ENCODE results near the gene TMEM131L. TPM values are rescaled to one million over a fixed set of nuclear protein-coding genes. Genes with fewer than 3 reads are reported as not detected.

The TMEM131L gene
- total RNA-seq, 3 donors from 2014 or later, result 37.7 to 44.0 (median 41.7) TPM

DNA sequence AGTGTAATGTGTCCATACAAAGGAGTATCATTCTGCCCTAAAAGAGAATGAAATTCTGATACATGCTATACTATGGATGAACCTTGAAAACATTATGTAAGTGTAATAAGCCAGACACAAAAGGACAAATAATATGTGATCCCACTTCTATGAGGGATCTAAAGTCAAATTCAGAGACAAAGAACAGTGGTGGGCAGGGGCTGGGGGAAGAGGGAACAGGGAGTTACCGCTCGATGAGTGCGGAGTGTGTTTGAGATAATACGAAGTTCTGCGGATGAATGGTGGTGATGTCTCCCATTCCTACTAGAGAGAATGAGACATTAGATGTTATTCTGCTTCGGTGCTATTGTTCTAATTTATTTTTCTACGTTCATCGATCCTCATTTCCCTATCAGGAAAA, 171.9 kb downstream of the TMEM131L start:
- Mint-ChIP-seq H3K4me1 (ENCODE audit: low read depth) (peaks cover 6% of the 10 kb centered on the region), H3K9me3 (no peaks in the 10 kb centered on the region), H3K36me3 (ENCODE audit: insufficient read depth) (peaks cover 39% of the 10 kb centered on the region), H3K4me3 (no peak overlapping the region), H3K27me3 (ENCODE audit: low read depth) (no peaks in the 10 kb centered on the region)
- DNase-seq (no peak), ATAC-seq (no peak)

- peaks cover 8% of the 10 kb centered on the region for H3K4me1 Mint-ChIP-seq (ENCODE audit: low read depth)
- H3K4me3 Mint-ChIP-seq, result no peak overlapping the region
- H3K27me3 Mint-ChIP-seq (ENCODE audit: low read depth), result no peaks in the 10 kb centered on the region
- H3K36me3 Mint-ChIP-seq (ENCODE audit: insufficient read depth), result peaks cover 36% of the 10 kb centered on the region
- ATAC-seq (no peak), DNase-seq (no peak)
- no peaks in the 10 kb centered on the region for H3K9me3 Mint-ChIP-seq
Observed at GRCh38 chr4:153638999-153639398, 172.8 kb downstream of the TMEM131L start.

GRCh38 chr4:153639833-153640802, 174.0 kb downstream of the TMEM131L start:
- DNase-seq (no peak), ATAC-seq (no peak)
- Mint-ChIP-seq H3K4me1 (ENCODE audit: low read depth) (peaks cover 8% of the 10 kb centered on the region), H3K9me3 (peaks cover under 1% of the 10 kb centered on the region), H3K4me3 (no peak overlapping the region), H3K27me3 (ENCODE audit: low read depth) (no peaks in the 10 kb centered on the region), H3K36me3 (ENCODE audit: insufficient read depth) (peaks cover 28% of the 10 kb centered on the region)

- Mint-ChIP-seq H3K36me3 (ENCODE audit: insufficient read depth) (peaks cover 13% of the 10 kb centered on the region), H3K4me1 (ENCODE audit: low read depth) (peaks cover 8% of the 10 kb centered on the region), H3K27me3 (ENCODE audit: low read depth) (no peaks in the 10 kb centered on the region), H3K9me3 (peaks cover 3% of the 10 kb centered on the region), H3K4me3 (no peak overlapping the region)
- DNase-seq (no peak), ATAC-seq (peak; percentile 29 to 39)
Observed at GRCh38 chr4:153641532-153641931, 175.4 kb downstream of the TMEM131L start.

DNA sequence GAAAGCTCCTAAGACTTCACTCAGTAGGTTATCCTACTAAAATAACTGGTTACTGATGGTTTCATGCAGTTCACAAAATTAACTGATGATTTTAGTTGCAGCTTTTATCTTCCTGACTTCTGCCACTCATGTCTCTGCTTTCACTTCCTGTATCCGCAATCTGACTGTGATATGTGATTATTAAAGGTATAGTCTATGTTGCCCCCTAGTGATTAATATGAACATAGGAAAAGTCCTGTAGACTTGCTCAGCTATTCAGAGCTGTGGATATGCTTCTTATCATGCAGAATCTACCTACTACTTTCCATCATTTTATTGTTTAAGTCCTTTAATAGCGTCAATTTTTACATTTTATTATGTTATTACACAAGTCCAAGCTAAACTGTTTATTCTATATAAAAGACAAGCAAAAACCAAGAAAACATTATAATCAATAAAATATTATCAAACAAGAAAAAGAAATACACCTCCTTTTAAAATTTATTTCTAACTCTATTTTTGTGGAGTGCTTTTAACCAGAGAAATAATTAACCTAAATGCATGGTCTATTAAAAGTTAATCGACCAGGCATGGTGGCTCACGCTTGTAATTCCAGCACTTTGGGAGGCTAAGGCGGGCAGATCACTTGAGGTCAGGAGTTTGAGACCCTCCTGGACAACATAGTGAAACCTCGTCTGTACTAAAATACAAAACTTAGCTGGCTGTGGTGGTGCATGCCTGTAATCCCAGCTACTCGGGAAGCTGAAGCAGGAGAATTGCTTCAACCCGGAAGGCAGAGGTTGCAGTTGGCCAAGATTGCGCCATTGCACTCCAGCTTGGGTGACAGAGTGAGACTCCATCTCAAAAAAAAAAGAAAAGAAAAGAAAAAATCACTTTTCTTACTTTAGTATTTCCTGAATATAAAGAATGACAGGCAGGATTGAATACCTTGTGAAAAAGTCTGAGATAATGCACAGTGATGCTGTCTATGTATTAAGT, 177.5 kb downstream of the TMEM131L start:
- ATAC-seq, result peak; percentile 80 to 85
- no peak for DNase-seq
- H3K9me3 Mint-ChIP-seq, result peaks cover 3% of the 10 kb centered on the region
- peaks cover 13% of the 10 kb centered on the region for H3K4me1 Mint-ChIP-seq (ENCODE audit: low read depth)
- H3K4me3 Mint-ChIP-seq, result no peak overlapping the region
- peaks cover 1% of the 10 kb centered on the region for H3K36me3 Mint-ChIP-seq (ENCODE audit: insufficient read depth)
- no peaks in the 10 kb centered on the region for H3K27me3 Mint-ChIP-seq (ENCODE audit: low read depth)

DNA sequence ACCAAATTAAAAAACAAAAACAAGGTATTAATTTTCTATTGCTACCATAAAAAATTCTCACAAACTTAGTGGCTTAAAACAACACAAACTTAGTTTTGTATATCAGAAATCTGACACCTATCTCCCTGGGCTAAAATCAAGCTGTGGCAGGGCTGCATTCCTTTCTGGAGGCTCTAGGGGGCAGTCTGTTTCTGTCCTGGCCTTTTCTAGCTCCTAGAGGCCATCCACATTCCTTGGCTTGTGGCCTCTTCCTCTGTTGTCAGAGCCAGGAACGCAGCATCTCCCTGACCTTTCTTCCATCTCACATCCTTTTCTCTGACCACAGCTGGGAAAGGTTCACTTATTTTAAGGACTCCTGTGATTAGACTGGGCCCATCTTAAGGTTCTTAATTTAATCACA, 179.0 kb downstream of the TMEM131L start:
- Mint-ChIP-seq H3K4me1 (ENCODE audit: low read depth) (peaks cover 15% of the 10 kb centered on the region), H3K36me3 (ENCODE audit: insufficient read depth) (no peaks in the 10 kb centered on the region), H3K27me3 (ENCODE audit: low read depth) (no peaks in the 10 kb centered on the region), H3K9me3 (peaks cover 3% of the 10 kb centered on the region), H3K4me3 (no peak overlapping the region)
- ATAC-seq (no peak), DNase-seq (no peak)

- no peak for ATAC-seq
- peaks cover 3% of the 10 kb centered on the region for H3K9me3 Mint-ChIP-seq
- H3K4me1 Mint-ChIP-seq (ENCODE audit: low read depth), result peaks cover 21% of the 10 kb centered on the region
- no peak overlapping the region for H3K4me3 Mint-ChIP-seq
- no peaks in the 10 kb centered on the region for H3K36me3 Mint-ChIP-seq (ENCODE audit: insufficient read depth)
- DNase-seq, result no peak
- no peaks in the 10 kb centered on the region for H3K27me3 Mint-ChIP-seq (ENCODE audit: low read depth)
Observed at GRCh38 chr4:153646261-153646660, 180.1 kb downstream of the TMEM131L start.

GRCh38 chr4:153646978-153647377, 180.8 kb downstream of the TMEM131L start:
- ATAC-seq, result no peak

GRCh38 chr4:153647975-153648374, 181.8 kb downstream of the TMEM131L start:
- no peak for DNase-seq
- H3K4me3 Mint-ChIP-seq, result no peak overlapping the region
- no peaks in the 10 kb centered on the region for H3K27me3 Mint-ChIP-seq (ENCODE audit: low read depth)
- peaks cover 30% of the 10 kb centered on the region for H3K4me1 Mint-ChIP-seq (ENCODE audit: low read depth)
- no peaks in the 10 kb centered on the region for H3K36me3 Mint-ChIP-seq (ENCODE audit: insufficient read depth)
- no peak for ATAC-seq
- H3K9me3 Mint-ChIP-seq, result peaks cover 3% of the 10 kb centered on the region

More at GRCh38 chr4:153646978-153647377, 180.8 kb downstream of the TMEM131L start:
- Mint-ChIP-seq H3K27me3 (ENCODE audit: low read depth) (no peaks in the 10 kb centered on the region), H3K4me3 (no peak overlapping the region), H3K9me3 (peaks cover 3% of the 10 kb centered on the region), H3K4me1 (ENCODE audit: low read depth) (peaks cover 25% of the 10 kb centered on the region), H3K36me3 (ENCODE audit: insufficient read depth) (no peaks in the 10 kb centered on the region)
- DNase-seq, result no peak

GRCh38 chr4:153649572-153649991, 183.4 kb downstream of the TMEM131L start:
- H3K4me1 Mint-ChIP-seq (ENCODE audit: low read depth), result peaks cover 28% of the 10 kb centered on the region
- ATAC-seq (peak; percentile 15 to 24), DNase-seq (no peak)
- H3K36me3 Mint-ChIP-seq (ENCODE audit: insufficient read depth), result no peaks in the 10 kb centered on the region
- no peak overlapping the region for H3K4me3 Mint-ChIP-seq
- no peaks in the 10 kb centered on the region for H3K27me3 Mint-ChIP-seq (ENCODE audit: low read depth)
- peaks cover 3% of the 10 kb centered on the region for H3K9me3 Mint-ChIP-seq

DNA sequence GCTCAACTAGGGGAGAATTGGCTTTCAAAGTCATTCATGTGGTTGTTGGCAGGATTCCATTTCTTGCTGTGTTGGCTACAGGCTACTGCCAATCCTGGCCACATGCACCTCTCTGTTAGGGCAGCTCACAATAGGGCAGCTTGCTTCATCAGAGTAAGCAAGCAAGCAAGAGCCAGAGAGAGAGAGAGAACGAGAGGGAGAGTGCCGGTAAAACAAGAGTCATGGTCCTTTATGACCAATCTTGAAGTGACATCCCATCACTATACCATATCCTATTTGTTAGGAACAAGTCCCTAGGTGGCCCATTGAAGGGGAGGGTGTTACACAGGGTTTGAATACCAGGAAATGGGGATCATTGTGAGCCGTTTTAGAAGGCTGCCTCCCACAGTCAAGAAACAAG, 185.0 kb downstream of the TMEM131L start:
- Mint-ChIP-seq H3K4me1 (ENCODE audit: low read depth) (peaks cover 28% of the 10 kb centered on the region), H3K4me3 (no peak overlapping the region), H3K9me3 (no peaks in the 10 kb centered on the region), H3K27me3 (ENCODE audit: low read depth) (no peaks in the 10 kb centered on the region), H3K36me3 (ENCODE audit: insufficient read depth) (no peaks in the 10 kb centered on the region)
- ATAC-seq (no peak), DNase-seq (no peak)

GRCh38 chr4:153651587-153651986, 185.4 kb downstream of the TMEM131L start:
- ATAC-seq (peak; percentile 91 to 94), DNase-seq (peak; percentile 37)
- no peaks in the 10 kb centered on the region for H3K9me3 Mint-ChIP-seq
- no peaks in the 10 kb centered on the region for H3K36me3 Mint-ChIP-seq (ENCODE audit: insufficient read depth)
- H3K4me1 Mint-ChIP-seq (ENCODE audit: low read depth), result peaks cover 28% of the 10 kb centered on the region
- H3K27me3 Mint-ChIP-seq (ENCODE audit: low read depth), result peaks cover 2% of the 10 kb centered on the region
- no peak overlapping the region for H3K4me3 Mint-ChIP-seq

DNA sequence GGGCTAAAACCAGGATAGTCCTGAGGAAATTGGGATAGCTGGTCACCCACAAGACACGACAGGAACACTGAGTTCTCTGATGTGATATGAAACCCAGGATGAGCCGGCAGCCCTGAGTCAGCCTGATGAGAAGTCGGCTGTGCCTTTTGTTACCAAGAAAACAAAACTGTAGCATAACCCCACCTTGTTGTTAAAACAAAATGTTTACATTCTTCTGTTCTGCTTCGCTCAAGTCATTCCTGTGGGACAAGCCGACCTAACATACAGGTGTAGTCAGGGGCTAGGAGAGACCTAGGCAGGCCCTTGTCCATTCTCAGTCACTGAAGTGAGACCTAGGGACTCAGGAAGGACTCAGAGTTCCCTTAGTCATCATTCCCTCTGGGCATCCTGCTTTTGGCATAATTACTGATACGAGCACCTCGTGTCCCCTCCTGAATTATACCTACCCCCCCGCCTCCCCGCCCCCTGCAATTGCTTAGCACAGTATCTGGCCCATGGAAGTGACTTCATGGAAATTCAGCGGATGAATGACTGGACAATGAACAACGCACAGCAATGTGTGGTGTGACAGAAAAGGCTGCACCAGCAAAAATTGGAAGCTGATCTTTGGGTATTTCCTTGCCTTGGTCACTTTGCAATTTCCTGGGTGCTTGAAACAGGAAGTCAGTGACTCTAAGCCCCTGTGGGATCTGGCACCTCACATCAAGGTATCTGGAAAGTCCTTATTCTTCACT, 186.1 kb downstream of the TMEM131L start:
- Mint-ChIP-seq H3K4me3 (no peak overlapping the region), H3K36me3 (ENCODE audit: insufficient read depth) (no peaks in the 10 kb centered on the region), H3K9me3 (no peaks in the 10 kb centered on the region), H3K27me3 (ENCODE audit: low read depth) (peaks cover 2% of the 10 kb centered on the region), H3K4me1 (ENCODE audit: low read depth) (peaks cover 28% of the 10 kb centered on the region)
- DNase-seq (no peak), ATAC-seq (peak; percentile 39 to 41)

Measured in activated T-cell treated with anti-CD3 and anti-CD28 coated beads, Interleukin-2, amount 50 U/mL, for 4 hours (primary cell).